Uterus (tissue), 4 donors: ENCODE data around the gene LRRC74A. TPM values are rescaled to one million over a fixed set of nuclear protein-coding genes. Genes with fewer than 3 reads are reported as not detected.

Experiments
- DNase-seq, 2 donors: peaks; one replicate each; pipeline ENCODE4 v3.0.0-alpha.2; 2019 to 2020
- H3K27ac ChIP-seq, 2 donors: fragments of 200-600 bp; sonication (generic); 1 replicate in 1 of 2; 2 replicates in 1 of 2; pipeline ENCODE4 v1.5.1; 2016 to 2018
- H3K27me3 ChIP-seq, 2 donors: fragments of 200-600 bp; sonication (generic); one replicate each; pipeline ENCODE4 v1.5.1; 2018 to 2019; ENCODE audit warnings: control low read depth in 1 of 2
- H3K36me3 ChIP-seq, 2 donors: fragments of 200-600 bp; sonication (generic); one replicate each; pipeline ENCODE4 v1.5.1; 2019; ENCODE audit warnings: control low read depth in 1 of 2
- H3K4me1 ChIP-seq, 2 donors: fragments of 200-600 bp; sonication (generic); one replicate each; pipeline ENCODE4 v1.5.1; 2018 to 2019; ENCODE audit warnings: control low read depth in 1 of 2
- H3K4me3 ChIP-seq, 2 donors: fragments of 200-600 bp; sonication (generic); 1 replicate in 1 of 2; 2 replicates in 1 of 2; pipeline ENCODE4 v1.5.1; 2018 to 2019; ENCODE audit warnings: mild to moderate bottlenecking in 1 of 2
- H3K9me3 ChIP-seq, 2 donors: fragments of 200-600 bp; sonication (generic); one replicate each; pipeline ENCODE4 v1.5.1; 2019; ENCODE audit warnings: control low read depth in 1 of 2
- CTCF ChIP-seq, 4 experiments: fragments of 200-600 bp in 2 of 4; fragments of 450-650 bp in 2 of 4; sonication (generic) in 2 of 4; IDR thresholded peaks; one replicate each; pipeline ENCODE4 v1.5.1; 2016 to 2019; ENCODE audit warnings: antibody characterized with exemption in 4 of 4, mild to moderate bottlenecking in 2 of 4, moderate library complexity in 1 of 4
- POLR2A ChIP-seq, 2 donors: fragments of 450-650 bp; IDR thresholded peaks; one replicate each; pipeline ENCODE4 v1.6.1; 2016; ENCODE audit warnings: antibody characterized with exemption in 2 of 2, mild to moderate bottlenecking in 1 of 2, moderate library complexity in 1 of 2
- intact Hi-C: fragments of 100-400 bp; cut with DNase I; formaldehyde crosslinking; loops from one replicate; pipeline ENCODE4 v1.15.1; 2023; ENCODE audit warnings: low total_unique reads
- total RNA-seq, 4 donors: library from RNA; depleted of rRNA in 3 of 4; stranded (reverse); fragments of >200 nt in 3 of 4; gene quantifications; one replicate each; pipeline versions ENCODE4 v1.1.0 to v1.2.4, GENCODE V29; 2014 to 2023
- donor health status: DM: yes; HTN: yes; CAD: no.

LRRC74A gene
- total RNA-seq: not detected

GRCh38 chr14:76826122-76826521, at the start of gene LRRC74A:
LRRC74A (plus strand) TSS chr14:76826408; CDS start chr14:76826698, 290 bp downstream.
- Histone ChIP-seq H3K36me3 (no peaks in the 10 kb centered on the region), H3K27me3 (no peaks in the 10 kb centered on the region), H3K27ac (no peak within 1 kb of the TSS), H3K4me1 (no peaks in the 10 kb centered on the region), H3K9me3 (no peaks in the 10 kb centered on the region), H3K4me3 (no peak within 1 kb of the TSS)
- DNase-seq: no peak
- TF ChIP-seq CTCF (IDR thresholded peaks at IDR 0.05) (no peak), POLR2A (IDR thresholded peaks at IDR 0.05) (no peak)
- intact Hi-C loops: no loop called here

DNA sequence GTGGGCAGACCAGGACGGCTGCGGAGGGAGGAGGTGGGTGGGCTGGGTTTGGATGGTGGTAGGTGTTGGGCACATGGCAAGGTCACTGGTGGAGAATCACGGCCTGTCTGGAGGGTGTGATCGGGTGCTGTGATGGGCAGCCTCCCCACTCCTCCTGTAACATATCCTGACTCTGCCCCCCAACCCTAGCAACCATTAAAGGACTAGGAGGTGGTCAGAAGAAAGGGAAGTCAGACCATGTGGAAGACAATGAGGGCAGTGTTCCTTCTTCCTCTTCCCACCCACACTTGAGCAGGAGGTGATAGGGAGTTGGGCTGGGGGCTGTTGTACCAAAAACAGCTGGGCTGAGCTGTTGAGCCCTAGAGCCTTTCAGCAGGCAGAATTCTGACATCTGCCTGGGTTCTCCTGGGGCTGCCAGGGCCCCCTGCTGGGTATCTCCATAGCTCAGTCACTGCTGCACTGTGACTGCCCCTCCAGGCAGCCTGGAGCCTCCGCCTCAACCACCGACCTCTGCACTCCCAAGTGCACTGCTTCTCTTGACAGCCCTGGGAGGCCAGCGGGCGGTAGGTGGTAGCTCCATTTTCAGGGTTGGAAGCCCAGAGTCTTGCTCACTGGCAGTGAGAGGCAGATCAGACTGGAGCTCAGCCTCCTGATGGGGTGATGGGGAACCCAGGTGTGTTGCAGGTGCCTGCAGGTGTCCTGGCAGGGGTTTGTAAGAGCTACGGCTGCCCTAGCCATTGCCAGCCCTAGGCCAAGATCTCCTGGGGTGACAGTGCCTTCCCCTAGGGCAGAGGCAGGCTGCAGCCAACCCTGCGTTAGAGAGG, 49.6 kb upstream of the LRRC74A start:
- H3K4me1 ChIP-seq: peaks cover 3 to 22% of the 10 kb centered on the region in 2 donors
- no peak overlapping the region for H3K27ac ChIP-seq
- no peaks in the 10 kb centered on the region for H3K9me3 ChIP-seq
- H3K4me3 ChIP-seq: no peak overlapping the region
- TF ChIP-seq POLR2A (IDR thresholded peaks at IDR 0.05) (no peak), CTCF (IDR thresholded peaks at IDR 0.05) (no peak)
- intact Hi-C loops: no loop called here
- peak in 1 of 2 donors; percentile 11 for DNase-seq
- H3K27me3 ChIP-seq: no peaks in the 10 kb centered on the region
- H3K36me3 ChIP-seq: no peaks in the 10 kb centered on the region

- Histone ChIP-seq H3K36me3 (no peaks in the 10 kb centered on the region), H3K4me1 (peaks cover 3 to 15% of the 10 kb centered on the region in 2 donors), H3K4me3 (no peak overlapping the region), H3K27ac (no peak overlapping the region), H3K27me3 (no peaks in the 10 kb centered on the region), H3K9me3 (no peaks in the 10 kb centered on the region)
- intact Hi-C loops: no loop called here
- DNase-seq: no peak
- TF ChIP-seq CTCF (IDR thresholded peaks at IDR 0.05) (no peak), POLR2A (IDR thresholded peaks at IDR 0.05) (no peak)
These were observed 48.5 kb upstream of the LRRC74A start for GRCh38 chr14:76777721-76778120.

- Histone ChIP-seq H3K4me1 (peaks cover 3 to 5% of the 10 kb centered on the region in 2 donors), H3K27me3 (no peaks in the 10 kb centered on the region), H3K27ac (no peak overlapping the region), H3K4me3 (no peak overlapping the region), H3K36me3 (no peaks in the 10 kb centered on the region), H3K9me3 (no peaks in the 10 kb centered on the region)
- no peak for TF ChIP-seq CTCF (IDR thresholded peaks at IDR 0.05)
- no peak for TF ChIP-seq POLR2A (IDR thresholded peaks at IDR 0.05)
- DNase-seq: no peak
- intact Hi-C loops: no loop called here
These were observed 47.5 kb upstream of the LRRC74A start for GRCh38 chr14:76778546-76779215.
